HepG2 (cell line): ENCODE data around the gene TMEM256. TPM values are rescaled to one million over a fixed set of nuclear protein-coding genes. Genes with fewer than 3 reads are reported as not detected.
A peak's percentile ranks its signal among the peaks of the same experiment; 100 is the strongest.

ENCODE experiments used
- ARNT2 ChIP-seq: sonication (generic); formaldehyde crosslinking; IDR thresholded peaks from 2 replicates; pipeline ENCODE4 v1.8.0; 2022; ENCODE audit warnings: mild to moderate bottlenecking, low read depth, missing genetic modification reagents, moderate library complexity
- ATF7 ChIP-seq, 2 experiments: fragments of 450-650 bp in 1 of 2; sonication (generic) in 1 of 2; formaldehyde crosslinking in 1 of 2; IDR thresholded peaks; 2 replicates each; pipeline versions ENCODE4 v1.4.0 to v1.6.1; 2016 to 2020; ENCODE audit warnings: antibody characterized with exemption in 1 of 2, mild to moderate bottlenecking in 1 of 2, missing genetic modification reagents in 1 of 2
- ATF7-NPFF ChIP-seq: sonication (generic); formaldehyde crosslinking; IDR thresholded peaks from 2 replicates; pipeline ENCODE4 v1.8.1; 2023; ENCODE audit warnings: mild to moderate bottlenecking, low read depth, missing genetic modification reagents, moderate library complexity
- CCDC6 ChIP-seq: sonication (generic); formaldehyde crosslinking; IDR thresholded peaks from 2 replicates; pipeline ENCODE4 v1.8.1; 2022; ENCODE audit warnings: mild to moderate bottlenecking, missing genetic modification reagents, moderate library complexity
- FOXA3 ChIP-seq: IDR thresholded peaks from 2 replicates; pipeline ENCODE4 v1.6.1; 2016; ENCODE audit warnings: missing genetic modification reagents, missing compliant biosample characterization
- MEIS2 ChIP-seq: sonication (generic); formaldehyde crosslinking; IDR thresholded peaks from 2 replicates; pipeline ENCODE4 v1.9.0; 2021; ENCODE audit warnings: mild to moderate bottlenecking, missing genetic modification reagents
- MXI1 ChIP-seq: IDR thresholded peaks from 3 replicates; pipeline ENCODE4 v1.6.1; 2012; ENCODE audit warnings: low read depth, low read length, inconsistent platforms, borderline replicate concordance
- STAG1 ChIP-seq: sonication (generic); formaldehyde crosslinking; IDR thresholded peaks from 2 replicates; pipeline ENCODE4 v1.4.0; 2020; ENCODE audit warnings: missing genetic modification reagents
- XRCC5 ChIP-seq: fragments of 200-400 bp; formaldehyde crosslinking; optimal IDR thresholded peaks from 2 replicates; pipeline ENCODE3; 2017; ENCODE audit warnings: mild to moderate bottlenecking, low read length
- polyA plus RNA-seq, 8 experiments: library from polyadenylated mRNA; depleted of rRNA in 3 of 8; stranded (reverse) in 7 of 8; unstranded in 1 of 8; fragments of >200 nt; fragmentation: Illumina TruSeq in 4 of 8; extraction: Trizol in 4 of 8; gene quantifications; 2 replicates each; pipeline versions ENCODE4 v1.2.1 to v1.2.3, GENCODE V29; 2011 to 2016; ENCODE audit warnings: low read depth in 4 of 8, missing spikeins in 1 of 8, mixed read lengths in 1 of 8; ENCODE audit not compliant: insufficient read depth in 1 of 8
- total RNA-seq, 5 experiments: library from RNA; depleted of rRNA; stranded (reverse); fragments of >200 nt; fragmentation: Illumina TruSeq; extraction: Trizol; gene quantifications; 2 replicates each; pipeline ENCODE4 v1.2.3, GENCODE V29; 2016; ENCODE audit warnings: low read depth in 1 of 5
- TF ChIP-seq, protein P1 (sequence below), 2 experiments: sonication (generic) in 1 of 2; formaldehyde crosslinking in 1 of 2; IDR thresholded peaks; 2 replicates each; pipeline versions ENCODE4 v1.4.0 to v1.6.1; 2018 to 2020; ENCODE audit warnings: missing genetic modification reagents in 2 of 2, borderline replicate concordance in 1 of 2, low read depth in 1 of 2, mild to moderate bottlenecking in 1 of 2, missing biosample characterization in 1 of 2
- TF ChIP-seq, protein P2 (sequence below): sonication (generic); formaldehyde crosslinking; IDR thresholded peaks from 2 replicates; pipeline ENCODE4 v1.5.0; 2020; ENCODE audit warnings: mild to moderate bottlenecking, missing genetic modification reagents
- TF ChIP-seq, protein P3 (sequence below): sonication (generic); formaldehyde crosslinking; IDR thresholded peaks from 2 replicates; pipeline ENCODE4 v1.4.0; 2020; ENCODE audit warnings: missing genetic modification reagents
- TF ChIP-seq, protein P4 (sequence below): IDR thresholded peaks from 2 replicates; pipeline ENCODE4 v1.6.1; 2012; ENCODE audit warnings: inconsistent platforms
- TF ChIP-seq, protein P5 (sequence below): sonication (generic); formaldehyde crosslinking; IDR thresholded peaks from 2 replicates; pipeline ENCODE4 v1.9.0; 2021; ENCODE audit warnings: missing genetic modification reagents, borderline replicate concordance
- TF ChIP-seq, protein P6 (sequence below): sonication (generic); formaldehyde crosslinking; IDR thresholded peaks from 2 replicates; pipeline ENCODE4 v1.4.0; 2020; ENCODE audit warnings: missing genetic modification reagents
- TF ChIP-seq, protein P7 (sequence below): IDR thresholded peaks from 2 replicates; pipeline ENCODE4 v1.6.1; 2016; ENCODE audit warnings: missing compliant biosample characterization, missing genetic modification reagents, borderline replicate concordance

Gene TMEM256
- total and polyA plus RNA-seq, 2 of the 13 experiments (the other 11 are each of a cell fraction or from before 2014, with no cell fraction given) = 231 to 252 TPM

DNA sequence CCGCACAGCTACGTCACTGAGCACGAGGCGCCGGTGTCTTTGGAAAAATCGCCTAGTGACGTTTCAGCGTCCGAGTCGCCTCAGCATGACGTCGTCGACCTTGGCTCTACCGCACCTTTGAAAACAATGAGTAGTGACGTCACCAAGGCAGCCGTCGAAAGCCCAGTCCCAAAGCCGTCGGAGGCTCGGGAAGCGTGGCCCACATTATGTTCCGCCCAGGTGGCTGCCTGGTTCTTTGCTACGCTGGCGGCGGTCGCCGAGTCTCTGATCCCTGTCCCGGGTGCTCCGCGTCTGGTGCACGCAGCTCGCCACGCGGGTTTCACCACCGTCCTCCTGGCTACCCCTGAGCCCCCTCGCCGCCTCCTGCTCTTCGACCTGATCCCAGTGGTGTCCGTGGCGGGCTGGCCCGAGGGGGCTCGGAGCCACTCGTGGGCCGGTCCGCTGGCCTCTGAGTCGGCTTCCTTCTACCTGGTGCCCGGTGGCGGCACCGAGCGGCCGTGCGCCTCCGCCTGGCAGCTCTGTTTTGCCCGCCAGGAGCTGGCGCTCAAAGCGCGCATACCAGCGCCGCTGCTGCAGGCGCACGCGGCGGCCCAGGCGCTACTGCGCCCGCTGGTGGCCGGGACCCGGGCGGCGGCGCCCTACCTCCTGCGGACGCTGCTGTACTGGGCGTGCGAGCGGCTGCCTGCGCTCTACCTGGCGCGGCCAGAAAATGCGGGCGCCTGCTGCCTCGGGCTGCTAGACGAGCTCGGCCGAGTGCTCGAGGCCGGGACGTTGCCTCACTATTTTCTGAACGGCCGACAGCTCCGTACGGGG lies 32.9 kb upstream of the TMEM256 start (continued):
- TF ChIP-seq, protein P1, sequence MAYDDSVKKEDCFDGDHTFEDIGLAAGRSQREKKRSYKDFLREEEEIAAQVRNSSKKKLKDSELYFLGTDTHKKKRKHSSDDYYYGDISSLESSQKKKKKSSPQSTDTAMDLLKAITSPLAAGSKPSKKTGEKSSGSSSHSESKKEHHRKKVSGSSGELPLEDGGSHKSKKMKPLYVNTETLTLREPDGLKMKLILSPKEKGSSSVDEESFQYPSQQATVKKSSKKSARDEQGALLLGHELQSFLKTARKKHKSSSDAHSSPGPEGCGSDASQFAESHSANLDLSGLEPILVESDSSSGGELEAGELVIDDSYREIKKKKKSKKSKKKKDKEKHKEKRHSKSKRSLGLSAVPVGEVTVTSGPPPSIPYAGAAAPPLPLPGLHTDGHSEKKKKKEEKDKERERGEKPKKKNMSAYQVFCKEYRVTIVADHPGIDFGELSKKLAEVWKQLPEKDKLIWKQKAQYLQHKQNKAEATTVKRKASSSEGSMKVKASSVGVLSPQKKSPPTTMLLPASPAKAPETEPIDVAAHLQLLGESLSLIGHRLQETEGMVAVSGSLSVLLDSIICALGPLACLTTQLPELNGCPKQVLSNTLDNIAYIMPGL (CRISPR knock-in tag; IDR thresholded peaks at IDR 0.05; ENCODE audit: borderline replicate concordance in 1 of 2, low read depth in 1 of 2) = peak; percentile 76 to 81
- peak; percentile 76 for TF ChIP-seq XRCC5
- TF ChIP-seq, protein P2, sequence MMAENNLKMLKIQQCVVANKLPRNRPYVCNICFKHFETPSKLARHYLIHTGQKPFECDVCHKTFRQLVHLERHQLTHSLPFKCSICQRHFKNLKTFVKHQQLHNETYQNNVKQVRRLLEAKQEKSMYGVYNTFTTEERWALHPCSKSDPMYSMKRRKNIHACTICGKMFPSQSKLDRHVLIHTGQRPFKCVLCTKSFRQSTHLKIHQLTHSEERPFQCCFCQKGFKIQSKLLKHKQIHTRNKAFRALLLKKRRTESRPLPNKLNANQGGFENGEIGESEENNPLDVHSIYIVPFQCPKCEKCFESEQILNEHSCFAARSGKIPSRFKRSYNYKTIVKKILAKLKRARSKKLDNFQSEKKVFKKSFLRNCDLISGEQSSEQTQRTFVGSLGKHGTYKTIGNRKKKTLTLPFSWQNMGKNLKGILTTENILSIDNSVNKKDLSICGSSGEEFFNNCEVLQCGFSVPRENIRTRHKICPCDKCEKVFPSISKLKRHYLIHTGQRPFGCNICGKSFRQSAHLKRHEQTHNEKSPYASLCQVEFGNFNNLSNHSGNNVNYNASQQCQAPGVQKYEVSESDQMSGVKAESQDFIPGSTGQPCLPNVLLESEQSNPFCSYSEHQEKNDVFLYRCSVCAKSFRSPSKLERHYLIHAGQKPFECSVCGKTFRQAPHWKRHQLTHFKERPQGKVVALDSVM = peak; percentile 50; the same call in 1 of the 2 replicates
- TF ChIP-seq, protein P3, sequence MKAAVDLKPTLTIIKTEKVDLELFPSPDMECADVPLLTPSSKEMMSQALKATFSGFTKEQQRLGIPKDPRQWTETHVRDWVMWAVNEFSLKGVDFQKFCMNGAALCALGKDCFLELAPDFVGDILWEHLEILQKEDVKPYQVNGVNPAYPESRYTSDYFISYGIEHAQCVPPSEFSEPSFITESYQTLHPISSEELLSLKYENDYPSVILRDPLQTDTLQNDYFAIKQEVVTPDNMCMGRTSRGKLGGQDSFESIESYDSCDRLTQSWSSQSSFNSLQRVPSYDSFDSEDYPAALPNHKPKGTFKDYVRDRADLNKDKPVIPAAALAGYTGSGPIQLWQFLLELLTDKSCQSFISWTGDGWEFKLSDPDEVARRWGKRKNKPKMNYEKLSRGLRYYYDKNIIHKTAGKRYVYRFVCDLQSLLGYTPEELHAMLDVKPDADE (CRISPR knock-in tag) = no peak
- peak; percentile 58; the same call in 1 of the 3 replicates for TF ChIP-seq MXI1
- TF ChIP-seq ARNT2 (CRISPR knock-in tag) = 0 out of 2 replicates have a peak, but pooled peaks have one; percentile 32
- TF ChIP-seq, protein P4, sequence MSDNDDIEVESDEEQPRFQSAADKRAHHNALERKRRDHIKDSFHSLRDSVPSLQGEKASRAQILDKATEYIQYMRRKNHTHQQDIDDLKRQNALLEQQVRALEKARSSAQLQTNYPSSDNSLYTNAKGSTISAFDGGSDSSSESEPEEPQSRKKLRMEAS = peak; percentile 74
- peak; percentile 71; the same call in 1 of the 2 replicates for TF ChIP-seq ATF7 (IDR thresholded peaks at IDR 0.05)
- TF ChIP-seq ATF7 (CRISPR knock-in tag; IDR thresholded peaks at IDR 0.05) = no peak
- TF ChIP-seq CCDC6 (CRISPR knock-in tag) = 0 out of 2 replicates have a peak, but pooled peaks have one; percentile 54
- 0 out of 2 replicates have a peak, but pooled peaks have one; percentile 32 for TF ChIP-seq MEIS2 (CRISPR knock-in tag)
- TF ChIP-seq, protein P5, sequence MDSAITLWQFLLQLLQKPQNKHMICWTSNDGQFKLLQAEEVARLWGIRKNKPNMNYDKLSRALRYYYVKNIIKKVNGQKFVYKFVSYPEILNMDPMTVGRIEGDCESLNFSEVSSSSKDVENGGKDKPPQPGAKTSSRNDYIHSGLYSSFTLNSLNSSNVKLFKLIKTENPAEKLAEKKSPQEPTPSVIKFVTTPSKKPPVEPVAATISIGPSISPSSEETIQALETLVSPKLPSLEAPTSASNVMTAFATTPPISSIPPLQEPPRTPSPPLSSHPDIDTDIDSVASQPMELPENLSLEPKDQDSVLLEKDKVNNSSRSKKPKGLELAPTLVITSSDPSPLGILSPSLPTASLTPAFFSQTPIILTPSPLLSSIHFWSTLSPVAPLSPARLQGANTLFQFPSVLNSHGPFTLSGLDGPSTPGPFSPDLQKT (CRISPR knock-in tag) = no peak
- no peak for TF ChIP-seq FOXA3 (CRISPR knock-in tag)
- TF ChIP-seq ATF7-NPFF (CRISPR knock-in tag) = peak; percentile 34; the same call in 1 of the 2 replicates
- TF ChIP-seq, protein P6, sequence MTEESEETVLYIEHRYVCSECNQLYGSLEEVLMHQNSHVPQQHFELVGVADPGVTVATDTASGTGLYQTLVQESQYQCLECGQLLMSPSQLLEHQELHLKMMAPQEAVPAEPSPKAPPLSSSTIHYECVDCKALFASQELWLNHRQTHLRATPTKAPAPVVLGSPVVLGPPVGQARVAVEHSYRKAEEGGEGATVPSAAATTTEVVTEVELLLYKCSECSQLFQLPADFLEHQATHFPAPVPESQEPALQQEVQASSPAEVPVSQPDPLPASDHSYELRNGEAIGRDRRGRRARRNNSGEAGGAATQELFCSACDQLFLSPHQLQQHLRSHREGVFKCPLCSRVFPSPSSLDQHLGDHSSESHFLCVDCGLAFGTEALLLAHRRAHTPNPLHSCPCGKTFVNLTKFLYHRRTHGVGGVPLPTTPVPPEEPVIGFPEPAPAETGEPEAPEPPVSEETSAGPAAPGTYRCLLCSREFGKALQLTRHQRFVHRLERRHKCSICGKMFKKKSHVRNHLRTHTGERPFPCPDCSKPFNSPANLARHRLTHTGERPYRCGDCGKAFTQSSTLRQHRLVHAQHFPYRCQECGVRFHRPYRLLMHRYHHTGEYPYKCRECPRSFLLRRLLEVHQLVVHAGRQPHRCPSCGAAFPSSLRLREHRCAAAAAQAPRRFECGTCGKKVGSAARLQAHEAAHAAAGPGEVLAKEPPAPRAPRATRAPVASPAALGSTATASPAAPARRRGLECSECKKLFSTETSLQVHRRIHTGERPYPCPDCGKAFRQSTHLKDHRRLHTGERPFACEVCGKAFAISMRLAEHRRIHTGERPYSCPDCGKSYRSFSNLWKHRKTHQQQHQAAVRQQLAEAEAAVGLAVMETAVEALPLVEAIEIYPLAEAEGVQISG (CRISPR knock-in tag) = 0 out of 2 replicates have a peak, but pooled peaks have one; percentile 25
- TF ChIP-seq STAG1 (CRISPR knock-in tag) = peak; percentile 74
- TF ChIP-seq, protein P7, sequence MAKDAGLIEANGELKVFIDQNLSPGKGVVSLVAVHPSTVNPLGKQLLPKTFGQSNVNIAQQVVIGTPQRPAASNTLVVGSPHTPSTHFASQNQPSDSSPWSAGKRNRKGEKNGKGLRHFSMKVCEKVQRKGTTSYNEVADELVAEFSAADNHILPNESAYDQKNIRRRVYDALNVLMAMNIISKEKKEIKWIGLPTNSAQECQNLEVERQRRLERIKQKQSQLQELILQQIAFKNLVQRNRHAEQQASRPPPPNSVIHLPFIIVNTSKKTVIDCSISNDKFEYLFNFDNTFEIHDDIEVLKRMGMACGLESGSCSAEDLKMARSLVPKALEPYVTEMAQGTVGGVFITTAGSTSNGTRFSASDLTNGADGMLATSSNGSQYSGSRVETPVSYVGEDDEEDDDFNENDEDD = peak; percentile 71; the same call in 1 of the 2 replicates
